Omental fat pad (tissue), 4 donors: ENCODE data around the gene FAM240A. TPM values are rescaled to one million over a fixed set of nuclear protein-coding genes. Genes with fewer than 3 reads are reported as not detected.

ENCODE experiments used
- ATAC-seq: fragments of 150-250 bp; one replicate; pipeline ENCODE4 v1.9.1; 2016; ENCODE audit warnings: mild to moderate bottlenecking, moderate library complexity; ENCODE audit not compliant: low FRiP score
- DNase-seq: peaks from one replicate; pipeline ENCODE4 v3.0.0-alpha.2; 2019; ENCODE audit warnings: low spot score
- CTCF ChIP-seq, 3 donors: fragments of 450-650 bp; IDR thresholded peaks; one replicate each; pipeline ENCODE4 v1.5.1; 2016 to 2017; ENCODE audit warnings: antibody characterized with exemption in 3 of 3, mild to moderate bottlenecking in 3 of 3, moderate library complexity in 2 of 3
- total RNA-seq, 4 donors: library from RNA; depleted of rRNA; stranded (reverse); fragments of >200 nt; gene quantifications; one replicate each; pipeline ENCODE4 v1.1.0, GENCODE V29; 2016

The FAM240A gene
- total RNA-seq, 4 donors from 2014 or later = not detected

GRCh38 chr3:46668116-46668515, 55.8 kb downstream of the FAM240A start:
- DNase-seq = peak; percentile 18
- no peak for ATAC-seq
- TF ChIP-seq CTCF (IDR thresholded peaks at IDR 0.05) = no peak

GRCh38 chr3:46668591-46668990, 56.3 kb downstream of the FAM240A start:
- no peak for TF ChIP-seq CTCF (IDR thresholded peaks at IDR 0.05)
- DNase-seq = peak; percentile 1
- ATAC-seq = no peak

- peak; percentile 14 for DNase-seq
Observed at GRCh38 chr3:46669191-46669999, 57.1 kb downstream of the FAM240A start.

GRCh38 chr3:46670000-46670890, 57.9 kb downstream of the FAM240A start:
- ATAC-seq = no peak
- DNase-seq = peak; percentile 17
- no peak for TF ChIP-seq CTCF (IDR thresholded peaks at IDR 0.05)

More at GRCh38 chr3:46669191-46669999, 57.1 kb downstream of the FAM240A start:
- TF ChIP-seq CTCF (IDR thresholded peaks at IDR 0.05) = no peak
- ATAC-seq = no peak

GRCh38 chr3:46670891-46671427, 58.6 kb downstream of the FAM240A start:
- DNase-seq = peak; percentile 14
- ATAC-seq = no peak
- TF ChIP-seq CTCF (IDR thresholded peaks at IDR 0.05) = no peak

GRCh38 chr3:46671541-46672348, 59.4 kb downstream of the FAM240A start:
- ATAC-seq (no peak), DNase-seq (peak; percentile 4)
- TF ChIP-seq CTCF (IDR thresholded peaks at IDR 0.05) = no peak
